HCT116 (cell line): ENCODE data around the gene HDX. TPM values are rescaled to one million over a fixed set of nuclear protein-coding genes. Genes with fewer than 3 reads are reported as not detected.

ENCODE experiments used
- ATAC-seq: fragments of 200-7000 bp; cut with Tn5 transposase; 2 replicates; pipeline ENCODE4 v1.9.1; 2020; ENCODE audit warnings: mild to moderate bottlenecking, moderate library complexity
- BruUV-seq: library from RNA; stranded (reverse); fragments of 400-500 nt; replicated peaks from 2 replicates; lab custom pipeline; 2021; lab: Mats Ljungman, UMichigan
- CTCF ChIA-PET: fragments of 300-600 bp; sonication (Branson Sonifier 250); formaldehyde crosslinking; loops from one replicate; lab custom pipeline; 2021; ENCODE audit warnings: antibody characterized with exemption; lab: Charles Lee
- POLR2A ChIA-PET: fragments of 300-600, 350-600 bp; sonication (Branson Sonifier 250); formaldehyde crosslinking; loops from one replicate; lab custom pipeline; 2021; ENCODE audit warnings: antibody characterized with exemption; lab: Charles Lee
- RAD21 ChIA-PET, 2 experiments: fragments of 300-600 bp; sonication (Branson Sonifier 250); formaldehyde crosslinking; loops; one replicate each; lab custom pipeline; 2023; ENCODE audit warnings: low total read pairs in 2 of 2; ENCODE audit not compliant: uncharacterized antibody in 2 of 2, unreplicated experiment in 2 of 2, low non-redundant PET in 1 of 2; lab: Charles Lee
- DNase-seq: peaks from one replicate; pipeline ENCODE4 v3.0.0-alpha.2; 2010; ENCODE audit warnings: low read depth, low spot score
- H2AFZ ChIP-seq: fragments of 200-600 bp; shearing (Covaris generic), sonication (generic); 2 replicates; pipeline ENCODE4 v1.6.1; 2017; ENCODE audit warnings: low read depth, mixed run types, mixed read lengths, antibody characterized with exemption, low read length; ENCODE audit not compliant: poor library complexity, severe bottlenecking
- H3K27ac ChIP-seq: 2 replicates; pipeline ENCODE4 v1.5.1; 2012; ENCODE audit warnings: low read depth, low read length
- H3K27me3 ChIP-seq: fragments of 200-600 bp; sonication (generic); 2 replicates; pipeline ENCODE4 v1.6.1; 2016; ENCODE audit warnings: mixed run types, low read length, mixed read lengths; ENCODE audit not compliant: insufficient read depth
- H3K36me3 ChIP-seq, 2 experiments: fragments of 200-500 bp in 1 of 2; fragments of 200-600 bp in 1 of 2; sonication (Bioruptor generic) in 1 of 2; sonication (generic) in 1 of 2; 2 replicates each; pipeline versions ENCODE4 v1.5.1 to v1.6.1; 2014 to 2016; ENCODE audit warnings: low read length in 2 of 2, inconsistent platforms in 1 of 2, mixed read lengths in 1 of 2, mixed run types in 1 of 2; ENCODE audit not compliant: insufficient read depth in 2 of 2, control insufficient read depth in 1 of 2
- H3K4me1 ChIP-seq, 2 experiments: fragments of 200-600 bp in 1 of 2; sonication (generic) in 1 of 2; 2 replicates each; pipeline versions ENCODE4 v1.5.1 to v1.6.1; 2012 to 2017; ENCODE audit warnings: low read length in 2 of 2, inconsistent platforms in 1 of 2, mild to moderate bottlenecking in 1 of 2, mixed read lengths in 1 of 2, mixed run types in 1 of 2, moderate library complexity in 1 of 2; ENCODE audit not compliant: insufficient read depth in 2 of 2, control insufficient read depth in 1 of 2
- H3K4me2 ChIP-seq: fragments of 200-600 bp; sonication (generic); 2 replicates; pipeline ENCODE4 v1.6.1; 2017; ENCODE audit warnings: mixed run types, low read length, mixed read lengths
- H3K4me3 ChIP-seq, 2 experiments: fragments of 200-600 bp in 1 of 2; sonication (generic) in 1 of 2; replicated peaks in 1 of 2; 2 replicates each; pipeline ENCODE4 v1.5.1; 2011 to 2016; ENCODE audit warnings: low read length in 2 of 2, control low read depth in 1 of 2, low read depth in 1 of 2, mild to moderate bottlenecking in 1 of 2, mixed read lengths in 1 of 2, mixed run types in 1 of 2
- H3K79me2 ChIP-seq: fragments of 200-600 bp; sonication (generic); 2 replicates; pipeline ENCODE4 v1.6.1; 2017; ENCODE audit warnings: mild to moderate bottlenecking, mixed run types, low read length, moderate library complexity, mixed read lengths; ENCODE audit not compliant: insufficient read depth
- H3K9ac ChIP-seq: fragments of 200-600 bp; sonication (generic); 2 replicates; pipeline ENCODE4 v1.6.1; 2016; ENCODE audit warnings: low read length, mixed read lengths
- H3K9me2 ChIP-seq: fragments of 200-600 bp; sonication (generic), shearing (Covaris generic); 2 replicates; pipeline ENCODE4 v1.6.1; 2017; ENCODE audit warnings: mixed run types, mild to moderate bottlenecking, moderate library complexity; ENCODE audit not compliant: insufficient read depth
- H3K9me3 ChIP-seq, 2 experiments: fragments of 200-500 bp in 1 of 2; fragments of 200-600 bp in 1 of 2; sonication (Bioruptor generic) in 1 of 2; sonication (generic) in 1 of 2; 2 replicates each; pipeline ENCODE4 v1.6.1; 2014 to 2017; ENCODE audit warnings: low read length in 2 of 2, mixed read lengths in 2 of 2, inconsistent platforms in 1 of 2, low read depth in 1 of 2, mild to moderate bottlenecking in 1 of 2, mixed run types in 1 of 2, moderate library complexity in 1 of 2; ENCODE audit not compliant: control insufficient read depth in 1 of 2, insufficient read depth in 1 of 2
- H4K20me1 ChIP-seq: fragments of 200-600 bp; sonication (generic), shearing (Covaris generic); 2 replicates; pipeline ENCODE4 v1.6.1; 2017; ENCODE audit warnings: mixed run types, mild to moderate bottlenecking, moderate library complexity; ENCODE audit not compliant: insufficient read depth
- CEBPB ChIP-seq: IDR thresholded peaks from 2 replicates; pipeline ENCODE4 v1.6.1; 2012; ENCODE audit warnings: low read depth
- FOSL1 ChIP-seq: IDR thresholded peaks from 2 replicates; pipeline ENCODE4 v1.6.1; 2012; ENCODE audit warnings: low read depth
- RAD21 ChIP-seq: IDR thresholded peaks from 2 replicates; pipeline ENCODE4 v1.6.1; 2012; ENCODE audit warnings: low read depth, mild to moderate bottlenecking
- SIN3A ChIP-seq: IDR thresholded peaks from 2 replicates; pipeline ENCODE4 v1.6.1; 2012; ENCODE audit warnings: low read depth
- ZNF274 ChIP-seq: fragments of 200-500 bp; sonication (Bioruptor generic); IDR thresholded peaks from 2 replicates; pipeline ENCODE4 v1.6.1; 2014; ENCODE audit warnings: mild to moderate bottlenecking, low read depth, low read length, inconsistent platforms
- intact Hi-C: fragments of 100-400 bp; cut with micrococcal nuclease; formaldehyde crosslinking; loops from 2 replicates; pipeline ENCODE4 v1.10.0; 2022
- total RNA-seq: library from RNA; stranded (reverse); gene quantifications from one replicate; pipeline ENCODE4 v1.2.1, GENCODE V29; 2021; ENCODE audit not compliant: unreplicated experiment
- TF ChIP-seq, protein P1 (sequence below): IDR thresholded peaks from 2 replicates; pipeline ENCODE4 v1.6.1; 2012; ENCODE audit warnings: low read depth
- TF ChIP-seq, protein P2 (sequence below), 3 experiments: fragments of 200-600 bp in 1 of 3; sonication (generic) in 1 of 3; IDR thresholded peaks in 2 of 3; conservative IDR thresholded peaks in 1 of 3; 2 replicates each; pipeline ENCODE4 v1.5.1; 2012 to 2017; ENCODE audit warnings: low read depth in 2 of 3, low read length in 2 of 3, antibody characterized with exemption in 1 of 3, borderline replicate concordance in 1 of 3, control low read depth in 1 of 3, mild to moderate bottlenecking in 1 of 3, mixed read lengths in 1 of 3, mixed run types in 1 of 3, moderate library complexity in 1 of 3; ENCODE audit not compliant: insufficient read depth in 1 of 3

HDX gene
- total RNA-seq, 1 experiment from 2014 or later, result not detected

DNA sequence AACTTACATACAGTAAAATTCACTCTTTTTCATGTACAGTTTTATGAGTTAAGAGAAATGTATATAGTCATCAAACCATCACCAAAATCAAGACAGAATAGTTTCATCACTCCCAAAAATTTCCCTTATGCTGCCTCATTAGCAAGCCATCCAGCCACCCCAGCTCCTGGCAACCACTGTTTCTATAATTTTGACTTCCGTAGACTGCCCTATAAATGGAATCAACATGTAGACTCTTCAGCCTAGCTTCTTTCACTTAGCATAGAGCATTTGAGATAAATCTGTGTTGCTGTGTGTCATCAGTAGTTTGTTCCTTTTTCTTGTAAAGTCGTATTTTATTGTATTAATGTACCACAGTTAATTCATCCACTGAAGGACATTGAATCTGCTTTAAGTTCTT lies 23.2 kb downstream of the HDX start:
- CTCF ChIA-PET, result no interaction called here

More for the DNA sequence above, 23.2 kb downstream of the HDX start:
- H3K4me1 ChIP-seq, result no peaks in the 10 kb centered on the region
- RAD21 ChIA-PET, result no interaction called here
- no peaks in the 10 kb centered on the region for H4K20me1 ChIP-seq
- no peak overlapping the region for H2AFZ ChIP-seq
- ATAC-seq (no peak), DNase-seq (no peak)
- no peak overlapping the region for H3K9ac ChIP-seq
- no peaks in the 10 kb centered on the region for H3K9me3 ChIP-seq
- no TSS peak for BruUV-seq
- no peaks in the 10 kb centered on the region for H3K9me2 ChIP-seq
- H3K4me3 ChIP-seq, result no peak overlapping the region
- TF ChIP-seq FOSL1 (no peak), CEBPB (no peak), ZNF274 (no peak), SIN3A (no peak), RAD21 (no peak)
- TF ChIP-seq, protein P1, sequence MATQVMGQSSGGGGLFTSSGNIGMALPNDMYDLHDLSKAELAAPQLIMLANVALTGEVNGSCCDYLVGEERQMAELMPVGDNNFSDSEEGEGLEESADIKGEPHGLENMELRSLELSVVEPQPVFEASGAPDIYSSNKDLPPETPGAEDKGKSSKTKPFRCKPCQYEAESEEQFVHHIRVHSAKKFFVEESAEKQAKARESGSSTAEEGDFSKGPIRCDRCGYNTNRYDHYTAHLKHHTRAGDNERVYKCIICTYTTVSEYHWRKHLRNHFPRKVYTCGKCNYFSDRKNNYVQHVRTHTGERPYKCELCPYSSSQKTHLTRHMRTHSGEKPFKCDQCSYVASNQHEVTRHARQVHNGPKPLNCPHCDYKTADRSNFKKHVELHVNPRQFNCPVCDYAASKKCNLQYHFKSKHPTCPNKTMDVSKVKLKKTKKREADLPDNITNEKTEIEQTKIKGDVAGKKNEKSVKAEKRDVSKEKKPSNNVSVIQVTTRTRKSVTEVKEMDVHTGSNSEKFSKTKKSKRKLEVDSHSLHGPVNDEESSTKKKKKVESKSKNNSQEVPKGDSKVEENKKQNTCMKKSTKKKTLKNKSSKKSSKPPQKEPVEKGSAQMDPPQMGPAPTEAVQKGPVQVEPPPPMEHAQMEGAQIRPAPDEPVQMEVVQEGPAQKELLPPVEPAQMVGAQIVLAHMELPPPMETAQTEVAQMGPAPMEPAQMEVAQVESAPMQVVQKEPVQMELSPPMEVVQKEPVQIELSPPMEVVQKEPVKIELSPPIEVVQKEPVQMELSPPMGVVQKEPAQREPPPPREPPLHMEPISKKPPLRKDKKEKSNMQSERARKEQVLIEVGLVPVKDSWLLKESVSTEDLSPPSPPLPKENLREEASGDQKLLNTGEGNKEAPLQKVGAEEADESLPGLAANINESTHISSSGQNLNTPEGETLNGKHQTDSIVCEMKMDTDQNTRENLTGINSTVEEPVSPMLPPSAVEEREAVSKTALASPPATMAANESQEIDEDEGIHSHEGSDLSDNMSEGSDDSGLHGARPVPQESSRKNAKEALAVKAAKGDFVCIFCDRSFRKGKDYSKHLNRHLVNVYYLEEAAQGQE, result no peak
- TF ChIP-seq, protein P2, sequence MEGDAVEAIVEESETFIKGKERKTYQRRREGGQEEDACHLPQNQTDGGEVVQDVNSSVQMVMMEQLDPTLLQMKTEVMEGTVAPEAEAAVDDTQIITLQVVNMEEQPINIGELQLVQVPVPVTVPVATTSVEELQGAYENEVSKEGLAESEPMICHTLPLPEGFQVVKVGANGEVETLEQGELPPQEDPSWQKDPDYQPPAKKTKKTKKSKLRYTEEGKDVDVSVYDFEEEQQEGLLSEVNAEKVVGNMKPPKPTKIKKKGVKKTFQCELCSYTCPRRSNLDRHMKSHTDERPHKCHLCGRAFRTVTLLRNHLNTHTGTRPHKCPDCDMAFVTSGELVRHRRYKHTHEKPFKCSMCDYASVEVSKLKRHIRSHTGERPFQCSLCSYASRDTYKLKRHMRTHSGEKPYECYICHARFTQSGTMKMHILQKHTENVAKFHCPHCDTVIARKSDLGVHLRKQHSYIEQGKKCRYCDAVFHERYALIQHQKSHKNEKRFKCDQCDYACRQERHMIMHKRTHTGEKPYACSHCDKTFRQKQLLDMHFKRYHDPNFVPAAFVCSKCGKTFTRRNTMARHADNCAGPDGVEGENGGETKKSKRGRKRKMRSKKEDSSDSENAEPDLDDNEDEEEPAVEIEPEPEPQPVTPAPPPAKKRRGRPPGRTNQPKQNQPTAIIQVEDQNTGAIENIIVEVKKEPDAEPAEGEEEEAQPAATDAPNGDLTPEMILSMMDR (IDR thresholded peaks at IDR 0.05 in 2 of 3, conservative IDR thresholded peaks at IDR 0.05 in 1 of 3; ENCODE audit: borderline replicate concordance in 1 of 3, insufficient read depth in 1 of 3, low read depth in 2 of 3, low read length in 2 of 3), result no peak
- no peaks in the 10 kb centered on the region for H3K27me3 ChIP-seq
- POLR2A ChIA-PET, result no interaction called here
- H3K27ac ChIP-seq, result no peak overlapping the region
- no peaks in the 10 kb centered on the region for H3K79me2 ChIP-seq
- intact Hi-C loops, result no loop called here
- no peaks in the 10 kb centered on the region for H3K36me3 ChIP-seq
- no peak overlapping the region for H3K4me2 ChIP-seq
